HG03342 (cell line): ENCODE data around the gene STARD13.

ENCODE experiments used
- ATAC-seq: cut with Tn5 transposase; IDR thresholded peaks from one replicate; pipeline ENCODE4 v1.9.1; 2021; ENCODE audit warnings: mild to moderate bottlenecking, moderate library complexity; ENCODE audit not compliant: unreplicated experiment

Gene STARD13

GRCh38 chr13:33229446-33230177 is 55.9 kb downstream of the STARD13 start:
- ATAC-seq: no peak

- peak; percentile 74 for ATAC-seq
Measured at GRCh38 chr13:33228648-33229445, 56.7 kb downstream of the STARD13 start.

- ATAC-seq: peak; percentile 26
Measured at GRCh38 chr13:33227927-33228647, 57.5 kb downstream of the STARD13 start.

GRCh38 chr13:33224686-33225085 is 60.9 kb downstream of the STARD13 start:
- no peak for ATAC-seq

GRCh38 chr13:33224191-33224590 is 61.4 kb downstream of the STARD13 start:
- no peak for ATAC-seq

- ATAC-seq: no peak
Measured at GRCh38 chr13:33219926-33220325, 65.6 kb downstream of the STARD13 start.

- ATAC-seq: no peak
Measured at GRCh38 chr13:33218426-33218825, 67.1 kb downstream of the STARD13 start.

- no peak for ATAC-seq
Measured at GRCh38 chr13:33218020-33218419, 67.5 kb downstream of the STARD13 start.

- no peak for ATAC-seq
Measured at GRCh38 chr13:33217256-33217655, 68.3 kb downstream of the STARD13 start.

GRCh38 chr13:33213797-33214196 is 71.8 kb downstream of the STARD13 start:
- ATAC-seq: no peak

GRCh38 chr13:33213024-33213768 is 72.4 kb downstream of the STARD13 start:
- no peak for ATAC-seq

GRCh38 chr13:33212396-33212795 is 73.2 kb downstream of the STARD13 start:
- no peak for ATAC-seq

- no peak for ATAC-seq
Measured at GRCh38 chr13:33210090-33210489, 75.5 kb downstream of the STARD13 start.

- ATAC-seq: no peak
Measured at GRCh38 chr13:33208290-33209220, 77.0 kb downstream of the STARD13 start.

- ATAC-seq: no peak
Measured at GRCh38 chr13:33207615-33207961, 78.0 kb downstream of the STARD13 start.

GRCh38 chr13:33206945-33207614 is 78.5 kb downstream of the STARD13 start:
- no peak for ATAC-seq

- no peak for ATAC-seq
Measured at GRCh38 chr13:33206425-33206824, 79.1 kb downstream of the STARD13 start.

- peak; percentile 59 for ATAC-seq
Measured at GRCh38 chr13:33205804-33206221, 79.7 kb downstream of the STARD13 start.

GRCh38 chr13:33205224-33205623 is 80.3 kb downstream of the STARD13 start:
- no peak for ATAC-seq
